Neural cell (in vitro differentiated cells): ENCODE results near the gene GFPT1. TPM values are rescaled to one million over a fixed set of nuclear protein-coding genes. Genes with fewer than 3 reads are reported as not detected.

Experiments
- H2AFZ ChIP-seq: fragments of 200-600, 300-800 bp; sonication (generic), shearing (Covaris generic); 2 replicates; pipeline ENCODE4 v1.6.0; 2014; ENCODE audit warnings: low read depth, mild to moderate bottlenecking, antibody characterized with exemption, low read length, moderate library complexity
- H3F3A ChIP-seq: fragments of 200-600 bp; shearing (Covaris generic); 2 replicates; pipeline ENCODE4 v1.6.1; 2016; ENCODE audit warnings: mild to moderate bottlenecking, moderate library complexity, mixed read lengths, antibody characterized with exemption, low read length; ENCODE audit not compliant: insufficient read depth, poor library complexity, severe bottlenecking
- H3K27ac ChIP-seq: fragments of 200-600, 300-800 bp; sonication (generic), shearing (Covaris generic); 2 replicates; pipeline ENCODE4 v1.5.1; 2014; ENCODE audit warnings: mild to moderate bottlenecking, low read length, moderate library complexity
- H3K27me3 ChIP-seq: fragments of 300-800, 200-600 bp; sonication (generic), shearing (Covaris generic); 2 replicates; pipeline ENCODE4 v1.6.0; 2014; ENCODE audit warnings: mild to moderate bottlenecking, low read depth, low read length, moderate library complexity; ENCODE audit not compliant: insufficient read depth
- H3K36me3 ChIP-seq: fragments of 300-800, 200-600 bp; sonication (generic), shearing (Covaris generic); 2 replicates; pipeline ENCODE4 v1.5.1; 2014; ENCODE audit warnings: mild to moderate bottlenecking, antibody characterized with exemption, low read length, moderate library complexity; ENCODE audit not compliant: insufficient read depth
- H3K4me2 ChIP-seq: fragments of 300-800, 200-600 bp; sonication (generic), shearing (Covaris generic); 2 replicates; pipeline ENCODE4 v1.6.0; 2014; ENCODE audit warnings: mild to moderate bottlenecking, low read length
- H3K4me3 ChIP-seq: fragments of 300-800, 200-600 bp; sonication (generic), shearing (Covaris generic); 2 replicates; pipeline ENCODE4 v1.5.1; 2014; ENCODE audit warnings: mild to moderate bottlenecking, low read length, moderate library complexity
- H3K79me2 ChIP-seq: fragments of 200-600 bp; shearing (Covaris generic); replicated peaks from 2 replicates; pipeline ENCODE4 v1.6.0; 2014; ENCODE audit warnings: mild to moderate bottlenecking, low read length, moderate library complexity; ENCODE audit not compliant: insufficient read depth
- H3K9ac ChIP-seq: fragments of 300-800, 200-600 bp; sonication (generic), shearing (Covaris generic); 2 replicates; pipeline ENCODE4 v1.6.1; 2016; ENCODE audit warnings: mild to moderate bottlenecking, low read length, mixed read lengths
- H3K9me2 ChIP-seq: fragments of 200-600 bp; shearing (Covaris generic); 2 replicates; pipeline ENCODE4 v1.6.1; 2016; ENCODE audit warnings: mild to moderate bottlenecking, low read length, mixed read lengths; ENCODE audit not compliant: insufficient read depth
- H3K9me3 ChIP-seq: fragments of 200-600, 300-800 bp; sonication (generic), shearing (Covaris generic); 2 replicates; pipeline ENCODE4 v1.6.1; 2016; ENCODE audit warnings: mild to moderate bottlenecking, mixed run types, low read length, moderate library complexity, mixed read lengths
- H4K20me1 ChIP-seq: fragments of 200-600 bp; shearing (Covaris generic); 2 replicates; pipeline ENCODE4 v1.6.1; 2016; ENCODE audit warnings: mild to moderate bottlenecking, mixed run types; ENCODE audit not compliant: insufficient read depth
- EP300 ChIP-seq: fragments of 450-650 bp; conservative IDR thresholded peaks from 2 replicates; pipeline ENCODE4 v1.6.1; 2014; ENCODE audit warnings: antibody characterized with exemption, mild to moderate bottlenecking, moderate library complexity; ENCODE audit not compliant: poor library complexity, severe bottlenecking
- MXI1 ChIP-seq: fragments of 450-650 bp; conservative IDR thresholded peaks from 2 replicates; pipeline ENCODE4 v1.6.1; 2014; ENCODE audit warnings: antibody characterized with exemption, mild to moderate bottlenecking; ENCODE audit not compliant: poor library complexity, severe bottlenecking
- POLR2AphosphoS5 ChIP-seq: IDR thresholded peaks from 2 replicates; pipeline ENCODE4 v1.6.1; 2012
- RAD21 ChIP-seq: fragments of 450-650 bp; conservative IDR thresholded peaks from 2 replicates; pipeline ENCODE4 v1.6.1; 2014; ENCODE audit warnings: antibody characterized with exemption, mild to moderate bottlenecking, moderate library complexity
- SMC3 ChIP-seq: fragments of 450-650 bp; conservative IDR thresholded peaks from 2 replicates; pipeline ENCODE4 v1.6.1; 2014; ENCODE audit warnings: antibody characterized with exemption, mild to moderate bottlenecking, moderate library complexity; ENCODE audit not compliant: poor library complexity
- TAF1 ChIP-seq: IDR thresholded peaks from 2 replicates; pipeline ENCODE4 v1.6.1; 2012; ENCODE audit warnings: low read depth
- polyA plus RNA-seq: library from polyadenylated mRNA; depleted of rRNA; stranded (reverse); fragments of >200 nt; gene quantifications from 2 replicates; pipeline ENCODE4 v1.2.3, GENCODE V29; 2014
- TF ChIP-seq, protein P1 (sequence below): fragments of 450-650 bp; IDR thresholded peaks from 2 replicates; pipeline ENCODE4 v1.5.1; 2014; ENCODE audit warnings: antibody characterized with exemption, mild to moderate bottlenecking, moderate library complexity; ENCODE audit not compliant: poor library complexity, severe bottlenecking
- TF ChIP-seq, protein P2 (sequence below): IDR thresholded peaks from 2 replicates; pipeline ENCODE4 v1.6.1; 2012; ENCODE audit warnings: borderline replicate concordance

GFPT1 gene
- polyA plus RNA-seq, 1 donor from 2014 or later = 39.4 TPM

DNA sequence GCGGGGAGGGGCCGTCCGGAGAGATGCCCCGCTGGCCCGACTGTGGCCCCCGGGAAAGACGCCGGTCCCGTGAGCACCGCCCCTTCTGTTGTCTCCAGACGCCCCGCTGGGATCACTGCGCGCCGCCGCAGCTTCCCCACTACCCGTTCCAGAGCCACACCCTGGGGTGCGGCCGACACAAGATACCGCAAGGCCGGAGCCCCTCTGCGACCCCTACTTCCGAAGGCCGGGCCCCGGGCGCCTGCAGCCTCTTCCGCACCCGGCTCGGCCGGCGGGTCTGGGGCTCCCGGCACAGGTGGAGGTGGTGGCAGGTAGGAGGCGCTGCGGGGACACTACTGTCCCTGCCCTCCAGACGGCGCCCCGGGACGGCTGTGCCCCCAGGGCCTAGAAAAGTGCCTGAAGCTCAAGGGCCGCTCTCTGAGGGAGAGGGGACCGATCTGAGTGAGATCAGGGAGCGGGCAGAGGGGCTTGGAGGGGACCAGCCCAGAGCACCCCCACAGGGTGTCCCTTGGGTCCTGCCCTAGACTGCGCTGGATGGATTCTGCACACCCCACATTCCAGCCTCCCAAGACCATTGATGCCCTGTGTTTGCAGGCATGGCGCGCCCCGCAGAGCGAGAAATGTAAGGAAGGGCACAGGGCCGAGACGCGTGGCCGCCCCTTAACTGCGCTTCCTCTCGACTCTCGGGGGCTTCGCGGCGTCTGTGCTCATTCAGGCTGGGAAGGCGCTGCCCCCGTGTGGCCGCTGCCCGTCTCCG lies 80.0 kb downstream of the GFPT1 start:
- Histone ChIP-seq H3K36me3 (no peaks in the 10 kb centered on the region), H3K9me2 (no peaks in the 10 kb centered on the region), H4K20me1 (no peaks in the 10 kb centered on the region), H3F3A (no peaks in the 10 kb centered on the region), H3K9ac (no peak overlapping the region), H3K27ac (no peak overlapping the region), H3K4me2 (peak overlapping the region; percentile 39), H2AFZ (no peak overlapping the region), H3K4me3 (peak overlapping the region; percentile 61), H3K9me3 (no peaks in the 10 kb centered on the region), H3K79me2 (no peaks in the 10 kb centered on the region), H3K27me3 (peaks cover 23% of the 10 kb centered on the region)
- peak; percentile 86 for TF ChIP-seq SMC3
- TF ChIP-seq EP300 = no peak
- TF ChIP-seq MXI1 = peak; percentile 53
- TF ChIP-seq RAD21 = peak; percentile 89
- TF ChIP-seq, protein P1, sequence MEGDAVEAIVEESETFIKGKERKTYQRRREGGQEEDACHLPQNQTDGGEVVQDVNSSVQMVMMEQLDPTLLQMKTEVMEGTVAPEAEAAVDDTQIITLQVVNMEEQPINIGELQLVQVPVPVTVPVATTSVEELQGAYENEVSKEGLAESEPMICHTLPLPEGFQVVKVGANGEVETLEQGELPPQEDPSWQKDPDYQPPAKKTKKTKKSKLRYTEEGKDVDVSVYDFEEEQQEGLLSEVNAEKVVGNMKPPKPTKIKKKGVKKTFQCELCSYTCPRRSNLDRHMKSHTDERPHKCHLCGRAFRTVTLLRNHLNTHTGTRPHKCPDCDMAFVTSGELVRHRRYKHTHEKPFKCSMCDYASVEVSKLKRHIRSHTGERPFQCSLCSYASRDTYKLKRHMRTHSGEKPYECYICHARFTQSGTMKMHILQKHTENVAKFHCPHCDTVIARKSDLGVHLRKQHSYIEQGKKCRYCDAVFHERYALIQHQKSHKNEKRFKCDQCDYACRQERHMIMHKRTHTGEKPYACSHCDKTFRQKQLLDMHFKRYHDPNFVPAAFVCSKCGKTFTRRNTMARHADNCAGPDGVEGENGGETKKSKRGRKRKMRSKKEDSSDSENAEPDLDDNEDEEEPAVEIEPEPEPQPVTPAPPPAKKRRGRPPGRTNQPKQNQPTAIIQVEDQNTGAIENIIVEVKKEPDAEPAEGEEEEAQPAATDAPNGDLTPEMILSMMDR = peak; percentile 86
- no peak for TF ChIP-seq POLR2AphosphoS5
- no peak for TF ChIP-seq TAF1

DNA sequence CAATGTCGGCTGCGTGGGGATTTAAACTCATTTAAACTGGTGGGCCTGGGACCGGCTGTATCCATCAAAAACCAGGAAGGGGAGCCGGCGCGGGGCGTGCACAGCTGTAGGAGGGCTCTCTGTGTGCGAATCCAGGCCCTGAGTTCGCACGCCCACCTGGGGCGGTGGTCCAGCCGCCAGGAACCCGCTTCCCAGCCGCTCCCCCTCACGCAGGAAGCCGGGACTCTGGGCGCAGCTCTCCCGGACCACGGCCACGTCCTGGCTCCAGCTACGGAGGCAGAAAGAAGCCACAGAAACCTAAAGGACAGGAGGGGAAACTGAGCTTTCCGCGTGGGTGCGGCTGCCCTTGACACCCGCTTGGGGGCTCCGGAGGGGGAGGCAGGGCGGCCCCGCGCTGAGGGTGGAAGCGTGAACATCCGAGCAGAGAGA lies 80.6 kb downstream of the GFPT1 start:
- H3K4me3 ChIP-seq = peak overlapping the region; percentile 61
- no peak overlapping the region for H3K27ac ChIP-seq
- peaks cover 23% of the 10 kb centered on the region for H3K27me3 ChIP-seq
- no peak overlapping the region for H2AFZ ChIP-seq
- no peaks in the 10 kb centered on the region for H3K9me2 ChIP-seq
- no peaks in the 10 kb centered on the region for H4K20me1 ChIP-seq
- H3K36me3 ChIP-seq = no peaks in the 10 kb centered on the region
- H3K4me2 ChIP-seq = no peak overlapping the region
- H3K9ac ChIP-seq = no peak overlapping the region
- TF ChIP-seq, protein P2, sequence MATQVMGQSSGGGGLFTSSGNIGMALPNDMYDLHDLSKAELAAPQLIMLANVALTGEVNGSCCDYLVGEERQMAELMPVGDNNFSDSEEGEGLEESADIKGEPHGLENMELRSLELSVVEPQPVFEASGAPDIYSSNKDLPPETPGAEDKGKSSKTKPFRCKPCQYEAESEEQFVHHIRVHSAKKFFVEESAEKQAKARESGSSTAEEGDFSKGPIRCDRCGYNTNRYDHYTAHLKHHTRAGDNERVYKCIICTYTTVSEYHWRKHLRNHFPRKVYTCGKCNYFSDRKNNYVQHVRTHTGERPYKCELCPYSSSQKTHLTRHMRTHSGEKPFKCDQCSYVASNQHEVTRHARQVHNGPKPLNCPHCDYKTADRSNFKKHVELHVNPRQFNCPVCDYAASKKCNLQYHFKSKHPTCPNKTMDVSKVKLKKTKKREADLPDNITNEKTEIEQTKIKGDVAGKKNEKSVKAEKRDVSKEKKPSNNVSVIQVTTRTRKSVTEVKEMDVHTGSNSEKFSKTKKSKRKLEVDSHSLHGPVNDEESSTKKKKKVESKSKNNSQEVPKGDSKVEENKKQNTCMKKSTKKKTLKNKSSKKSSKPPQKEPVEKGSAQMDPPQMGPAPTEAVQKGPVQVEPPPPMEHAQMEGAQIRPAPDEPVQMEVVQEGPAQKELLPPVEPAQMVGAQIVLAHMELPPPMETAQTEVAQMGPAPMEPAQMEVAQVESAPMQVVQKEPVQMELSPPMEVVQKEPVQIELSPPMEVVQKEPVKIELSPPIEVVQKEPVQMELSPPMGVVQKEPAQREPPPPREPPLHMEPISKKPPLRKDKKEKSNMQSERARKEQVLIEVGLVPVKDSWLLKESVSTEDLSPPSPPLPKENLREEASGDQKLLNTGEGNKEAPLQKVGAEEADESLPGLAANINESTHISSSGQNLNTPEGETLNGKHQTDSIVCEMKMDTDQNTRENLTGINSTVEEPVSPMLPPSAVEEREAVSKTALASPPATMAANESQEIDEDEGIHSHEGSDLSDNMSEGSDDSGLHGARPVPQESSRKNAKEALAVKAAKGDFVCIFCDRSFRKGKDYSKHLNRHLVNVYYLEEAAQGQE = no peak
- TF ChIP-seq MXI1 (no peak), TAF1 (no peak)
- H3F3A ChIP-seq = no peaks in the 10 kb centered on the region
- no peaks in the 10 kb centered on the region for H3K79me2 ChIP-seq
- H3K9me3 ChIP-seq = no peaks in the 10 kb centered on the region
